ENCODE data around the gene B3GNT3. TPM values are rescaled to one million over a fixed set of nuclear protein-coding genes. Genes with fewer than 3 reads are reported as not detected.

The B3GNT3 gene, protein sequence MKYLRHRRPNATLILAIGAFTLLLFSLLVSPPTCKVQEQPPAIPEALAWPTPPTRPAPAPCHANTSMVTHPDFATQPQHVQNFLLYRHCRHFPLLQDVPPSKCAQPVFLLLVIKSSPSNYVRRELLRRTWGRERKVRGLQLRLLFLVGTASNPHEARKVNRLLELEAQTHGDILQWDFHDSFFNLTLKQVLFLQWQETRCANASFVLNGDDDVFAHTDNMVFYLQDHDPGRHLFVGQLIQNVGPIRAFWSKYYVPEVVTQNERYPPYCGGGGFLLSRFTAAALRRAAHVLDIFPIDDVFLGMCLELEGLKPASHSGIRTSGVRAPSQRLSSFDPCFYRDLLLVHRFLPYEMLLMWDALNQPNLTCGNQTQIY
- 0.16 TPM in 1 of 2 replicates, not detected in the other for total RNA-seq

DNA sequence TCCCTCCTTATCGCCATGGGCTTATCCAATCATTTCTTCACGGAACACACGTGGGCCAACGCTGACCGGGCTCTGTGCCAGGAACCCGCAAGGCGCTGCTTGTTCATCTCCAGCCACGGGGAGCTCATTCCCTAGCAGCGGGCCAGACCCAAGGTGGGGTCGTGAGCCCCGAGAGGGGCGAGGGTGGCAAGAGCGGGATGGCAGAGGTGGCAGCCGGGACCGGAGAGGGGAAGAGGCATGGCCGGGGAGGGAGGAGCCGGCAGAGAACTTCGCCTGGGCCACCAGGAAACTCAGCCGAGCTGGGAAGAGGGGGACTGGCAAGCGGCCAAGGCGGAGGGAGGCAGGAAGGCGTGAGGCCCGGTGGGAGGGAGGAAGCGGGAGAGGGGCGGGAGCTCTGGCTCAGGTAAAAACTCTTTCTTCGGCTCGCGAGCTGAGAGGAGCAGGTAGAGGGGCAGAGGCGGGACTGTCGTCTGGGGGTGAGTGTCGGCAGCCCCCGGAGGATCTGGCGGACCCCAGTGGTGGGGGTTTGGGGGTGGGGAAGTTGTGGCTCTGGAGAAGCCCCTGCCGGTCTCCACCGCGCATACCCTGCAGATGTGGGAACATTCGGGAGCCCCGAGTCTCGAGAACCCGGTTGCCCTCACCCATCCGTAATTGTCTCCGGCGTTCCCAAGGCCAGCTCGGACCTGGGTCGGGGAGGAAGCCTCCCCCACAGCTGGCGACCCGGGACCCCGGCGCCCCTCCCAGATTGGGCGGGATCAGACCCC is at the start of gene B3GNT3:
Gene B3GNT3 (plus strand): TSS at position 408 of the 764 bp plus-strand sequence. CDS start 12,670 bp downstream, outside the sequence.

DNA sequence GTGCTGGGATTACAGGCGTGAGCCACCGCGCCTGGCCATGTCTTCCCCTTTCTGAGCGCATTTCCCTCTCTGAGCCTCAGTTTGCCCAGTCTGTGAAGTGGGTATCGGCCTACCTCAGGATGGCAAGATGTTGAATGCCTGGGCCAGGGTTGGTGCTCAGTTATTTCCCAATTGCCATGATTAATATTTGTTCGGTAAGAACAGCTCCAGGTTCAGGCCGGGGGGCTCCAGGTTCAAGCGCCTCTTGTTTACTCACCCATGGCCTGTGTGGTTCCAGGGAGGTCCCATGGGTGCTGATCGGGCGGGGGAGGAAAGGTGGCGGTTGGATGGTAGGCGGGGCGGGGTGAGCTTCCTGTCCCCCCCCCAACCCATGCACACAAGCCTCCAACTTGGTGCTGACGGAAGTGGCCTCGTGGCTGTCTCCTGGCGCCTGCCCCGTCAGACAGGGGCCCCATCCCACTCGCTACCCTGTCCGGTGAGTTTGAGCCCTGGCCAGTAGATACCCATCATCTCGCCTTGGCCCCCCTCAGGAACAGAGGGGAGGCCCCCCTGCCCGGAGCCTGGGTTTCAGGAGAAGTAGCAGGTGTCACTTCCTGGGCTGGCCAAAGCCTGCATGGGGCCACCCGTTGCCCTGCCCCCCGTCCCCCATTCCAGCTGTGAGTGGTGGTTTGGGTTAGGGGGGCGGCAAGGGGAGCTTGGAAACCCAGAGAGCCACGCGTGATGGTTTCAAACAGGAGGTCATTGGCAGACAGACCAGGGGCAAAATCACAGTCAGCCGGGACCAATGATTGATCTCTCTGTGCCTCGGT is 43.6 kb upstream of the B3GNT3 start, which contains the start of gene FCHO1:
Gene FCHO1 (plus strand): TSS at position 375 of the 809 bp plus-strand sequence. CDS start 3,688 bp downstream, outside the sequence.

DNA sequence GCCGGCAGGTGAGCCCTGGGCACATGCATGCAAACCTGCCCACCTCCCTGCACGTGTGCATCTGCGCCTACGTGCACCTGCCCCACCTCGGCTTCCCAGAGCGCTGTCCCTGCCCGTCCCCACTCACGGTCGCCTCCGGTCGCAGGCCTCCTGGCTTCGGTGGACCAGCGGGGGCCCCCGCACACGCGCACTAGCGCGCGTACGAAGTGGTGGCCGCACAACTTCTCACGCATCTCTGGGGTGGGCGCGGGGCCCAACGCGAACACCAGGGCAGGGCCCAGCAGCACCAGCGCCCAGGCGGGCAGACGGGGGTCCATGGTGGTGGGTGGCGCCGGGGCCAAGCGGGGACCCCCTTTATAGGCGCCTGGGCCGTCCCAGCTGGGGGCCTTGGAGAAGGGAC is 26.3 kb downstream of the B3GNT3 start, which contains the start of gene INSL3:
Gene INSL3 (minus strand): TSS at position 330 of the 400 bp plus-strand sequence. CDS start 13 bp downstream, at position 317.

DNA sequence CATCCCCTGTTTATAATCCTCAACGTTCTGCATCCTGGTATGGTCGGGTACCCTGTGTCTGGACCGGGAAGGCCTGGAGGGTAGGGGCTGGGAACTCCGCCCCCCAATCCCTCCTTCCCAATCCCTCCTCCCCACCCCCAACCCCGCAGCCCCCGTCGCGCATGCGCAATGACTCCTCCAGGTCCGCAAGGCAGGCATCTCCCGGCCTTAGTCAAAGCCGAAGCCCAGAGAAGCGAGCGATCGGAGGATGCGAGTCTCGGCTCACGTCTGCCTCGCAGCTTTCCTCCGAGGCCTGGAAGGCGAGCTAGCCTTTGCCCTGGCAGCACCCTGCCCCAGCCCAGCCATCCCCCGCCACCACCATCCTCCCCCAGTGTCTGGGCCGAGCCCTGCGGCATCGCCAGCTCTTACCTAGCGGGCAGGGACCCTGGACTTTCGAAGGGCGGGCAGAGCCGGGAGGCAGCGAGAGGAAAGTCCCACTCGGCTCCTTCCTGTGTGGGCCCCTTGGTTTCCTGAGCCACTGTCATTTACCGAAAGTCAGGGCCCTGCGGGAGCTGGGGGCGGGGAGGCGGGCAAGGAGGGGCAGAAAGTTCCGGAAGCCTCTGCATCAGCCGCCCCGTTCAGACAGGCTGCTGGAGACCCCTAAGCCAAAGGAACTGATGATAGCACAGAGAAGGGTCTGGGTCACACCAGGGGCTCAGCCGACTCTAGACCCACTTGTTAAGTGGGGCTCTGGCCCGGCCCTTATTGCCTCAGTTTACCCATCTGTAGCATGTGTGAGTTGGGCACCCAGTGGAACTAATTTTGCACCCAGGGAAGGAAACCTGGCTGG is 52.8 kb downstream of the B3GNT3 start, which contains the start of gene JAK3:
Gene JAK3 (minus strand): TSS at position 445 of the 829 bp plus-strand sequence. CDS start 3,565 bp downstream, outside the sequence.

DNA sequence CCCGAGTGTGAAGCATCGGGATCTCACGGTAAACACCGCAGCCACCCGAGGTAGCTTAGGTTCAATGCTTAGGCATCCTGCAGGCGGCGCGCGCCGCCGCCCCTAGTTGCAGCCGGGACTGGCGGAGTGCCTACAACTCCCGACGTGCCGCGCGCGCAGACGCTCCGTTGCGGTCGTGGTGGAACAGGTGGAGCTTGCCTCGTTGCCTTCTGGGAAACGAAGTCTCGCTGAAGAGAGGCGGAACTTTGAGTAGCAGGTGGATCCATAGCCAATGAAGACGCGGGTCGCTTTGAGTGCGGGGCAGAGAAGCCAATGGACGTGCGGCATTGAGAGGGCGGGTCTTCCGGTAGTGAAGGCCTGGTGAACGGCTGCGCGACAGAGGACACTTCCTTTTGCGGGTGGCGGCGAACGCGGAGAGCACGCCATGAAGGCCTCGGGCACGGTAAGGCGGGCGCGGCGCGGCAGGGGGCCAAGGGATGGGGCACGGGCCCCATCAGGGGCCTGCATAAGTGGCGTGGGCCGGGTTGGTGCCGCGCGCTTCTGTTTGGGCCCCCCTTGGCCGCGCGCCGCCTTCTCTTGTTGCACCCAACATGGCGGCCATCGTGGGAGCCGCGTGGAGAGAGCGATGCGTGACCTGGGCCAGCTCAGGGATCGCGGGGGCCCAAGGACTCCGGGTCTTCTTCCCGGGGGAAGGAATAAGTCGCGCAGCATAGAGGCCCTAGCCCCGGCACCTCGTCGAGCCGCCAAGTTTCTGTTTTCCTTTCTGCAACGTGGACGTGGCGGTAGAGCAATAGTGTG is 64.8 kb downstream of the B3GNT3 start, which contains the start of gene RPL18A:
Gene RPL18A (plus strand): TSS at position 378 of the 798 bp plus-strand sequence. CDS start 47 bp downstream, at position 425.

Other genes starting within 250 kb of the B3GNT3 start
- 107 and 188 TPM in 2 replicates for gene COLGALT1, start 239.5 kb upstream of the B3GNT3 start, total RNA-seq
- gene UNC13A, start 106.8 kb upstream of the B3GNT3 start, total RNA-seq = 0.16 and 0.57 TPM in 2 replicates
- gene MAP1S, start 75.7 kb upstream of the B3GNT3 start, total RNA-seq = 24.1 and 84.1 TPM in 2 replicates
- gene FCHO1, start 43.7 kb upstream of the B3GNT3 start, total RNA-seq = 0.31 and 1.1 TPM in 2 replicates
- gene INSL3, start 26.4 kb downstream of the B3GNT3 start, total RNA-seq = not detected in 2 replicates
- gene JAK3, start 52.8 kb downstream of the B3GNT3 start, total RNA-seq = 4.4 and 5.2 TPM in 2 replicates
- 882 and 1,185 TPM in 2 replicates for gene RPL18A, start 64.8 kb downstream of the B3GNT3 start, total RNA-seq
- gene SLC5A5, start 76.8 kb downstream of the B3GNT3 start, total RNA-seq = not detected in 2 replicates
- 32.1 and 72.3 TPM in 2 replicates for gene CCDC124, start 137.9 kb downstream of the B3GNT3 start, total RNA-seq
- under 0.01 TPM in 1 of 2 replicates, not detected in the other for gene KCNN1, start 172.0 kb downstream of the B3GNT3 start, total RNA-seq
- 32.7 and 74.5 TPM in 2 replicates for gene ARRDC2, start 213.0 kb downstream of the B3GNT3 start, total RNA-seq

All from bladder microvascular endothelial cell (primary cell).